SK-N-SH treated with all-trans-retinoic acid at 6 μM for 48 hours (cell line): ENCODE results near the gene ADAMTS13.

ENCODE experiments used
- ATAC-seq: fragments of 200-7000 bp; cut with Tn5 transposase; 3 replicates; pipeline ENCODE4 v1.9.1; 2020; ENCODE audit warnings: mild to moderate bottlenecking, moderate library complexity
- ARNTL ChIP-seq: fragments of 450-650 bp; formaldehyde crosslinking; IDR thresholded peaks from 2 replicates; pipeline ENCODE4 v1.5.0; 2020; ENCODE audit warnings: low read depth, mild to moderate bottlenecking, moderate library complexity, borderline replicate concordance
- BACH2 ChIP-seq: fragments of 250-450 bp; sonication (Bioruptor Pico); IDR thresholded peaks from 2 replicates; pipeline ENCODE4 v1.9.0; 2021; ENCODE audit warnings: mild to moderate bottlenecking, borderline replicate concordance
- CSDC2 ChIP-seq: fragments of 250-450 bp; sonication (Bioruptor Pico); IDR thresholded peaks from 2 replicates; pipeline ENCODE4 v1.5.0; 2020; ENCODE audit warnings: mild to moderate bottlenecking, moderate library complexity
- GLIS3 ChIP-seq: fragments of 250-450 bp; sonication (Bioruptor Pico); IDR thresholded peaks from 2 replicates; pipeline ENCODE4 v1.5.0; 2020; ENCODE audit warnings: mild to moderate bottlenecking, moderate library complexity
- OSR1 ChIP-seq: fragments of 250-450 bp; sonication (Bioruptor Pico); IDR thresholded peaks from 2 replicates; pipeline ENCODE4 v1.8.0; 2022; ENCODE audit warnings: moderate library complexity, mild to moderate bottlenecking, inconsistent platforms
- POU6F1 ChIP-seq: fragments of 250-450 bp; sonication (Bioruptor Pico); IDR thresholded peaks from 2 replicates; pipeline ENCODE4 v1.8.0; 2021; ENCODE audit warnings: low read depth, mild to moderate bottlenecking, moderate library complexity, borderline replicate concordance
- PPARA ChIP-seq: fragments of 250-450 bp; sonication (Bioruptor Pico); IDR thresholded peaks from 2 replicates; pipeline ENCODE4 v1.5.0; 2020; ENCODE audit warnings: mild to moderate bottlenecking, borderline replicate concordance
- RARB ChIP-seq: fragments of 250-450 bp; sonication (Bioruptor Pico); IDR thresholded peaks from 2 replicates; pipeline ENCODE4 v1.8.0; 2021; ENCODE audit warnings: mild to moderate bottlenecking, moderate library complexity
- SNAI2 ChIP-seq: fragments of 250-450 bp; sonication (Bioruptor Pico); IDR thresholded peaks from 2 replicates; pipeline ENCODE4 v1.5.0; 2020; ENCODE audit warnings: mild to moderate bottlenecking, moderate library complexity
- TSHZ2 ChIP-seq: fragments of 250-450 bp; sonication (Bioruptor Pico); IDR thresholded peaks from 2 replicates; pipeline ENCODE4 v1.5.0; 2020; ENCODE audit warnings: mild to moderate bottlenecking, moderate library complexity
- ZC3H10 ChIP-seq: fragments of 250-450 bp; sonication (Bioruptor Pico); IDR thresholded peaks from 2 replicates; pipeline ENCODE4 v1.5.1; 2021; ENCODE audit warnings: mild to moderate bottlenecking, moderate library complexity
- ZFP3 ChIP-seq: fragments of 250-450 bp; sonication (Bioruptor Pico); IDR thresholded peaks from 2 replicates; pipeline ENCODE4 v1.5.0; 2020; ENCODE audit warnings: mild to moderate bottlenecking, moderate library complexity
- ZFP30 ChIP-seq: fragments of 450-650 bp; formaldehyde crosslinking; IDR thresholded peaks from 2 replicates; pipeline ENCODE4 v1.5.0; 2022; ENCODE audit warnings: mild to moderate bottlenecking, moderate library complexity
- ZNF70 ChIP-seq: fragments of 450-650 bp; formaldehyde crosslinking; IDR thresholded peaks from 2 replicates; pipeline ENCODE4 v1.5.0; 2020; ENCODE audit warnings: mild to moderate bottlenecking, moderate library complexity
- ZNF8 ChIP-seq: fragments of 450-650 bp; formaldehyde crosslinking; IDR thresholded peaks from 2 replicates; pipeline ENCODE4 v1.5.0; 2020; ENCODE audit warnings: mild to moderate bottlenecking, moderate library complexity
- TF ChIP-seq, protein P1 (sequence below): fragments of 250-450 bp; sonication (Bioruptor Pico); IDR thresholded peaks from 2 replicates; pipeline ENCODE4 v1.5.1; 2020; ENCODE audit warnings: low read depth, mild to moderate bottlenecking, moderate library complexity
- TF ChIP-seq, protein P2 (sequence below): fragments of 250-450 bp; sonication (Bioruptor Pico); IDR thresholded peaks from 2 replicates; pipeline ENCODE4 v1.8.0; 2020; ENCODE audit warnings: mild to moderate bottlenecking, moderate library complexity, borderline replicate concordance
- TF ChIP-seq, protein P3 (sequence below): fragments of 250-450 bp; sonication (Bioruptor Pico); IDR thresholded peaks from 2 replicates; pipeline ENCODE4 v1.5.1; 2021; ENCODE audit warnings: mild to moderate bottlenecking, moderate library complexity

ADAMTS13 gene

DNA sequence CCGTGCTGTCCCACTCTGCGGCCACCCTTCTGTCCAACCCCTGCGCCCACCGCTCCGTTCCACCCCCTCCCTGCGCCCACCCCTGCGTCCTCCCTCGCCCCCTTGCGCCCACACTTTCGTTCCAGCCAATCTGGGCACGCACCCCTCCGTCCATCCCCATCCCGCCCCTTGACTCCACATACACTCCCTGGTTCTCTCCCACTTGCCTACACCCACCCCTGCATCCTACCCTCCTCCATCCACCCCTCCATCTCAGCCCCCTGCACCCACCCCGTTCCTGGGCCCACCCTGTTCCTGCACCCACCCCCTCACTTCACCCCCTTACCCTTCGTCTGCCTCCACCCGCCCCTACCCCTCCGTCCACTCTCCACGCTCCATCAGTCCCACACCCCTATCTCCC is 7.0 kb downstream of the ADAMTS13 start:
- TF ChIP-seq, protein P1, sequence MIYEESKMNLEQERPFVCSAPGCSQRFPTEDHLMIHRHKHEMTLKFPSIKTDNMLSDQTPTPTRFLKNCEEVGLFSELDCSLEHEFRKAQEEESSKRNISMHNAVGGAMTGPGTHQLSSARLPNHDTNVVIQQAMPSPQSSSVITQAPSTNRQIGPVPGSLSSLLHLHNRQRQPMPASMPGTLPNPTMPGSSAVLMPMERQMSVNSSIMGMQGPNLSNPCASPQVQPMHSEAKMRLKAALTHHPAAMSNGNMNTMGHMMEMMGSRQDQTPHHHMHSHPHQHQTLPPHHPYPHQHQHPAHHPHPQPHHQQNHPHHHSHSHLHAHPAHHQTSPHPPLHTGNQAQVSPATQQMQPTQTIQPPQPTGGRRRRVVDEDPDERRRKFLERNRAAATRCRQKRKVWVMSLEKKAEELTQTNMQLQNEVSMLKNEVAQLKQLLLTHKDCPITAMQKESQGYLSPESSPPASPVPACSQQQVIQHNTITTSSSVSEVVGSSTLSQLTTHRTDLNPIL (CRISPR knock-in tag): no peak
- TF ChIP-seq CSDC2 (no peak), ZNF8 (CRISPR knock-in tag) (no peak), ZFP30 (CRISPR knock-in tag) (no peak), ZC3H10 (CRISPR knock-in tag) (no peak), SNAI2 (no peak), POU6F1 (no peak), RARB (CRISPR knock-in tag) (no peak), ARNTL (CRISPR knock-in tag) (no peak)
- TF ChIP-seq, protein P2, sequence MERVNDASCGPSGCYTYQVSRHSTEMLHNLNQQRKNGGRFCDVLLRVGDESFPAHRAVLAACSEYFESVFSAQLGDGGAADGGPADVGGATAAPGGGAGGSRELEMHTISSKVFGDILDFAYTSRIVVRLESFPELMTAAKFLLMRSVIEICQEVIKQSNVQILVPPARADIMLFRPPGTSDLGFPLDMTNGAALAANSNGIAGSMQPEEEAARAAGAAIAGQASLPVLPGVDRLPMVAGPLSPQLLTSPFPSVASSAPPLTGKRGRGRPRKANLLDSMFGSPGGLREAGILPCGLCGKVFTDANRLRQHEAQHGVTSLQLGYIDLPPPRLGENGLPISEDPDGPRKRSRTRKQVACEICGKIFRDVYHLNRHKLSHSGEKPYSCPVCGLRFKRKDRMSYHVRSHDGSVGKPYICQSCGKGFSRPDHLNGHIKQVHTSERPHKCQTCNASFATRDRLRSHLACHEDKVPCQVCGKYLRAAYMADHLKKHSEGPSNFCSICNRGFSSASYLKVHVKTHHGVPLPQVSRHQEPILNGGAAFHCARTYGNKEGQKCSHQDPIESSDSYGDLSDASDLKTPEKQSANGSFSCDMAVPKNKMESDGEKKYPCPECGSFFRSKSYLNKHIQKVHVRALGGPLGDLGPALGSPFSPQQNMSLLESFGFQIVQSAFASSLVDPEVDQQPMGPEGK: no peak
- TF ChIP-seq, protein P3, sequence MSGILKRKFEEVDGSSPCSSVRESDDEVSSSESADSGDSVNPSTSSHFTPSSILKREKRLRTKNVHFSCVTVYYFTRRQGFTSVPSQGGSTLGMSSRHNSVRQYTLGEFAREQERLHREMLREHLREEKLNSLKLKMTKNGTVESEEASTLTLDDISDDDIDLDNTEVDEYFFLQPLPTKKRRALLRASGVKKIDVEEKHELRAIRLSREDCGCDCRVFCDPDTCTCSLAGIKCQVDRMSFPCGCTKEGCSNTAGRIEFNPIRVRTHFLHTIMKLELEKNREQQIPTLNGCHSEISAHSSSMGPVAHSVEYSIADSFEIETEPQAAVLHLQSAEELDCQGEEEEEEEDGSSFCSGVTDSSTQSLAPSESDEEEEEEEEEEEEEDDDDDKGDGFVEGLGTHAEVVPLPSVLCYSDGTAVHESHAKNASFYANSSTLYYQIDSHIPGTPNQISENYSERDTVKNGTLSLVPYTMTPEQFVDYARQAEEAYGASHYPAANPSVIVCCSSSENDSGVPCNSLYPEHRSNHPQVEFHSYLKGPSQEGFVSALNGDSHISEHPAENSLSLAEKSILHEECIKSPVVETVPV (CRISPR knock-in tag): no peak
- no peak for ATAC-seq

GRCh38 chr9:133429641-133430161 is 7.5 kb downstream of the ADAMTS13 start:
- no peak; the same call in 2 of the 3 replicates for ATAC-seq
- TF ChIP-seq, protein P1 (CRISPR knock-in tag): no peak
- TF ChIP-seq ZFP3 (CRISPR knock-in tag): no peak
- no peak for TF ChIP-seq SNAI2
- TF ChIP-seq ZNF8 (CRISPR knock-in tag): no peak
- no peak for TF ChIP-seq PPARA (CRISPR knock-in tag)
- no peak for TF ChIP-seq BACH2 (CRISPR knock-in tag)
- no peak for TF ChIP-seq ZC3H10 (CRISPR knock-in tag)

DNA sequence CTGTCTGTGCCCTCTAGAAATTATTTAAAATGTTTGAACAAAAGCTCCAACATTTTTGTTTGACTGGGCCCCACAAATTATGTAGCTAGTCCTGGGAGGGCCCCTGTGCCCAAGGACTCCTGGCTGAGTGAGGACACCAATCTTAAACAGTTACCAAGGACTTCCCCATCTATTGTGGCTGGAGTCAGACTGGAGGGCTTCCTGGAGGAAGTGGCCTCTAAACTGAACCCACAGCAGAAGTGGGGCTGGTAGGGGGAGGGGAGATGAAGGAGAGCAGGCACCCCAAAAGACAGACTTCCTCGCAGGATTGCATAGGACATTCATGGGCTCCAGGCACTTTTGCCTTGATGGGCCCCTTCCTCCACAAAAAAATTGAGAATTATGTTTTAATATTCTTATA is 8.1 kb downstream of the ADAMTS13 start:
- no peak for ATAC-seq

DNA sequence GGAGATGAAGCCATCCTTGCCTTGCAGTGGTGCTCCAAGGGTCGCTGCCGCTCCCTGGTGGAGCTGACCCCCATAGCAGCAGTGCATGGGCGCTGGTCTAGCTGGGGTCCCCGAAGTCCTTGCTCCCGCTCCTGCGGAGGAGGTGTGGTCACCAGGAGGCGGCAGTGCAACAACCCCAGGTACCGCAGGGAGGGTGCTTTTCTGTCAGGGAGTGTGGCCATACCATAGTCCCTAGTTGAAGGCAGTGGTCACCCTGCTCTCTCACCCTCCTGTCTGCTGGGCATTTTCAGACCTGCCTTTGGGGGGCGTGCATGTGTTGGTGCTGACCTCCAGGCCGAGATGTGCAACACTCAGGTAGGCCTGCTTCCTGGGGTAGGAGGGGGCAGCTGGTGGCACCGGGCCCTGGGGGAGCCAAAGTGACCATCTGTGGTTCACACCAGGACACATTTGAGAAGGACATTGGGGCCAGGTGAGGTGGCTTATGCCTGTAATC is 11.2 kb downstream of the ADAMTS13 start:
- TF ChIP-seq, protein P1 (CRISPR knock-in tag): no peak
- TF ChIP-seq OSR1 (CRISPR knock-in tag) (no peak), ZNF70 (CRISPR knock-in tag) (no peak), TSHZ2 (CRISPR knock-in tag) (no peak), PPARA (CRISPR knock-in tag) (no peak), POU6F1 (no peak)
- TF ChIP-seq, all 23 proteins: peak for 0
- ATAC-seq: no peak

More for the DNA sequence above, 8.1 kb downstream of the ADAMTS13 start:
- TF ChIP-seq ZFP30 (CRISPR knock-in tag) (no peak), ZC3H10 (CRISPR knock-in tag) (no peak), GLIS3 (no peak), CSDC2 (no peak), RARB (CRISPR knock-in tag) (no peak)
